ENCODE data around the gene VAV3. TPM values are rescaled to one million over a fixed set of nuclear protein-coding genes. Genes with fewer than 3 reads are reported as not detected.

Gene VAV3
- total and polyA plus RNA-seq, 2 of the 13 experiments (the other 11 are each of a cell fraction or from before 2014, with no cell fraction given) = 15.9 to 29.8 TPM

- FAIRE-seq (no peak), ATAC-seq (no peak), DNase-seq (ENCODE audit: low spot score) (no peak)
- H3K9me3 ChIP-seq (ENCODE audit: low read length) = no peaks in the 10 kb centered on the region
- H3K4me2 ChIP-seq (ENCODE audit: low read depth, low read length) = no peak overlapping the region
- BruUV-seq (replicated peaks) = no TSS peak
- 0% methylated on average over 2 of the region's 2 CpGs for WGBS (ENCODE audit: low lambda C conversion rate)
- CTCF ChIA-PET (ENCODE audit: low intra/inter-chr PET ratio, low total read pairs) = no interaction called here
- POLR2A ChIA-PET = no interaction called here
- no peaks in the 10 kb centered on the region for H3K27me3 ChIP-seq (ENCODE audit: control insufficient read depth in 1 of 2, insufficient read depth in 2 of 2, low read length in 2 of 2)
- no peak overlapping the region for H2AFZ ChIP-seq (ENCODE audit: low read length)
- in situ Hi-C loops (cut with HindIII; ENCODE audit: extremely low pct_ligation_motif_present, low pct_unique_long_range_greater_than_20kb) (loop anchor here (25.0 kb wide), 1 partner anchor 766 kb away; the partner anchor contains the start of gene EEIG2), intact Hi-C loops (cut with micrococcal nuclease; ENCODE audit: unreplicated experiment) (no loop called here)
- H3K4me3 ChIP-seq (replicated peaks in 1 of 3; ENCODE audit: insufficient read depth in 1 of 3, low read depth in 2 of 3, low read length in 3 of 3) = no peak overlapping the region
- no peak overlapping the region for H3K9ac ChIP-seq (ENCODE audit: insufficient read depth, low read depth, low read length)
- TF ChIP-seq ZNF503 (CRISPR knock-in tag; IDR thresholded peaks at IDR 0.05) (no peak), GATA4 (IDR thresholded peaks at IDR 0.05; ENCODE audit: borderline replicate concordance, low read depth) (no peak), HDAC1 (CRISPR knock-in tag; IDR thresholded peaks at IDR 0.05) (no peak)
- H4K20me1 ChIP-seq (ENCODE audit: insufficient read depth, low read length) = no peaks in the 10 kb centered on the region
- no peaks in the 10 kb centered on the region for H3K4me1 ChIP-seq (ENCODE audit: insufficient read depth, low read length)
- H3K27ac ChIP-seq (ENCODE audit: extremely low read length, insufficient read depth, low read length) = no peak overlapping the region
- H3K36me3 ChIP-seq (replicated peaks in 1 of 2; ENCODE audit: control insufficient read depth in 1 of 2, insufficient read depth in 2 of 2, low read length in 2 of 2) = no peaks in the 10 kb centered on the region
- H3K79me2 ChIP-seq (ENCODE audit: insufficient read depth, low read length) = no peaks in the 10 kb centered on the region
These were observed 169.0 kb downstream of the VAV3 start for GRCh38 chr1:107795994-107796393.

- FAIRE-seq (no peak), DNase-seq (ENCODE audit: low spot score) (no peak), ATAC-seq (no peak)
- ChIA-PET POLR2A (no interaction called here), CTCF (ENCODE audit: low intra/inter-chr PET ratio, low total read pairs) (no interaction called here)
- Histone ChIP-seq H3K27ac (ENCODE audit: extremely low read length, insufficient read depth, low read length) (no peak overlapping the region), H3K9ac (ENCODE audit: insufficient read depth, low read depth, low read length) (no peak overlapping the region), H3K79me2 (ENCODE audit: insufficient read depth, low read length) (no peaks in the 10 kb centered on the region), H3K4me2 (ENCODE audit: low read depth, low read length) (no peak overlapping the region), H2AFZ (ENCODE audit: low read length) (no peak overlapping the region), H3K36me3 (replicated peaks in 1 of 2; ENCODE audit: control insufficient read depth in 1 of 2, insufficient read depth in 2 of 2, low read length in 2 of 2) (no peaks in the 10 kb centered on the region), H3K4me3 (replicated peaks in 1 of 3; ENCODE audit: insufficient read depth in 1 of 3, low read depth in 2 of 3, low read length in 3 of 3) (no peak overlapping the region), H3K4me1 (ENCODE audit: insufficient read depth, low read length) (no peaks in the 10 kb centered on the region), H3K9me3 (ENCODE audit: low read length) (no peaks in the 10 kb centered on the region), H3K27me3 (ENCODE audit: control insufficient read depth in 1 of 2, insufficient read depth in 2 of 2, low read length in 2 of 2) (no peaks in the 10 kb centered on the region), H4K20me1 (ENCODE audit: insufficient read depth, low read length) (no peaks in the 10 kb centered on the region)
- in situ Hi-C loops (cut with HindIII; ENCODE audit: extremely low pct_ligation_motif_present, low pct_unique_long_range_greater_than_20kb) (loop anchor here (25.0 kb wide), 1 partner anchor 767 kb away; the partner anchor contains the start of gene EEIG2), intact Hi-C loops (cut with micrococcal nuclease; ENCODE audit: unreplicated experiment) (no loop called here)
- 5% methylated on average over 1 of the region's 1 CpG for WGBS (ENCODE audit: low lambda C conversion rate)
- no TSS peak for BruUV-seq (replicated peaks)
- no peak for TF ChIP-seq MYPOP (CRISPR knock-in tag; IDR thresholded peaks at IDR 0.05)
- TF ChIP-seq ZNF101 (CRISPR knock-in tag; IDR thresholded peaks at IDR 0.05; ENCODE audit: borderline replicate concordance, low read depth) = no peak
- no peak for TF ChIP-seq MTF2 (CRISPR knock-in tag; IDR thresholded peaks at IDR 0.05; ENCODE audit: borderline replicate concordance)
- TF ChIP-seq MAFG (CRISPR knock-in tag; IDR thresholded peaks at IDR 0.05) = no peak
- TF ChIP-seq ZNF546 (CRISPR knock-in tag; conservative IDR thresholded peaks at IDR 0.05) = no peak
- no peak for TF ChIP-seq HDAC1 (CRISPR knock-in tag; IDR thresholded peaks at IDR 0.05)
- TF ChIP-seq TEAD2 (CRISPR knock-in tag; IDR thresholded peaks at IDR 0.05) = no peak
- no peak for TF ChIP-seq ZNF230 (CRISPR knock-in tag; IDR thresholded peaks at IDR 0.05)
- TF ChIP-seq ZMYM2 (CRISPR knock-in tag; IDR thresholded peaks at IDR 0.05) = no peak
- TF ChIP-seq ZC3H13 (CRISPR knock-in tag; IDR thresholded peaks at IDR 0.05) = no peak
- TF ChIP-seq ZFP36L1 (CRISPR knock-in tag; IDR thresholded peaks at IDR 0.05) = no peak
- TF ChIP-seq ZGPAT (CRISPR knock-in tag; IDR thresholded peaks at IDR 0.05) = no peak
- TF ChIP-seq GFI1 (CRISPR knock-in tag; IDR thresholded peaks at IDR 0.05; ENCODE audit: borderline replicate concordance) = no peak
- no peak for TF ChIP-seq NCOA1 (CRISPR knock-in tag; IDR thresholded peaks at IDR 0.05)
These were observed 169.5 kb downstream of the VAV3 start for GRCh38 chr1:107795441-107795840.
